Activated gamma-delta T cell (primary cell): ENCODE measurements around the gene BCKDHA.
A peak's percentile ranks its signal among the peaks of the same experiment; 100 is the strongest.
"Not testable (repeated sequence)": the region's sequence is repeated elsewhere in the genome, so short reads cannot be mapped to it uniquely, and the experiment has no call there.

Source experiments
- DNase-seq: peaks from one replicate; lab custom pipeline; 2025; lab: John Stamatoyannopoulos, UW

Gene BCKDHA

DNA sequence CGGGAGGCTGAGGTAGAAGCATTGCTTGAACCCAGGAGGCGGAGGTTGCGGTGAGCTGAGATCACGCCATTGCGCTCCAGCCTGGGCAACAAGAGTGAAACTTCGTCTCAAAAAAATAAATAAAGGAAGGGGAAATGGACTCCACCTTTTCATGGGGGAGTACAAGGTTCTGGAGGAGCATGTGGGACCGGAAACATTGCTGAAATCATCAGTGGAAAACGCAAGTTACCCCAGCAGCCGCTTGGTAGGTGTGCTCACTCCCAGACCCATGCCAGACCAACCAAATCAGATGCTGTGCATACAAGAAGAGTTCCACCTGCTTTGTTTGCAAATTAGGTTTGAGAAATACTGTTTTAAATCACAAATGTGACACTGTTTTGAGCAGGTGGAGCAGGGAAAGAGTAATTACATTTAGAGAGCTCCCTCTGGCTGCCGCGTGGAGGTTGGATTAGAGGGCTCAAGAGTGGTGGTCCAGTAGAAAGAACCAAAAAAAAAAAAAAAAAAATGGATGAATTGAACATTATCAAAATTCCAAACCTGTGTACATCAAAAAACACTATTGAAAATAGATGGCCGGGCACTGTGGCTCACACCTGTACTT lies 50.2 kb downstream of the BCKDHA start:
- no peak for DNase-seq

GRCh38 chr19:41449079-41449864 lies 51.7 kb downstream of the BCKDHA start:
- DNase-seq = peak; percentile 28

DNA sequence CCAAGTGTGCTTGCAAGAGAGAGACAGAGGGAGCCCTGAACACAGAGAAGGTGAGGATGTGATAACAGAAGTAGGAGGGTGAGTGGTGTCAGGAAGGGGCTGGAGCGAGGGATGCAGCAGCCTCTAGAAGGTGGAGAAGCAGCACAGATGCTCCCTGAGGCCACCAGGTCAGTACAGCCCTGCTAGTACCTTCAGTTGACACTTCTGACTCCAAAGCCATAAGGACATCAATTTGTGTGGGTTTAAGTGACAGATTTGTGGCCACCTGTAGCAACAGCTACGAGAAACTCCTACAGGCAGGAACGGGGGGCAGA lies 52.2 kb downstream of the BCKDHA start:
- DNase-seq = no peak

- no peak for DNase-seq
Observed at GRCh38 chr19:41452584-41453275, 55.1 kb downstream of the BCKDHA start.

- no peak for DNase-seq
Observed at GRCh38 chr19:41455936-41456335, 58.3 kb downstream of the BCKDHA start.

DNA sequence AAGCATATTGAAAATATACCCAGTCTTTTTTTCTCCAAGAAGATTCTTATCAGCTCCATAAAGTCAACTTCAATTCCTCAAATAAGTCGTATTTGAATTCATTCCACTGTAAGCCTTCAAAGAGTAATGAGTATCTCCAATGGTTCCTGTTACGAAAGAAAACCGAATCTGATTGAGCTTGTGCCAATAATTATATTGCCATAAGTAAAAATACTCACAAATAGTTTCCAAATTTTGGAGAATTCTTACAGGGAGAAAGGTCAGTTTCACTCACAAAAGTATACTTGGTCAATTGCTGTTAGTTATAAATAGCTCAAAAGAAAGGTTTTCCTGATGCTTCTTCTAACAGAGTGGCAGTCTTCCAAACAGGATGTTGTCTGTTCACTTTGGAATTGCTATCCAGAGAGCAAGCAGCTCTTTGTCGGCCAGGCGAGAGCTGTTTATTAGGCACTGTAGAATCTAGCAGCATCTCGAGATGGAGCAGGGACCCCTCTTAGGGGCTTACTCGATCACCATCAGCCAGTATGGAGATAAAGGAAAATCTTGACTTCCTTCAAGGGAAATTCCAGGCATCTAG lies 58.8 kb downstream of the BCKDHA start:
- DNase-seq = no peak

- no peak for DNase-seq
Observed at GRCh38 chr19:41457241-41457640, 59.6 kb downstream of the BCKDHA start.

DNA sequence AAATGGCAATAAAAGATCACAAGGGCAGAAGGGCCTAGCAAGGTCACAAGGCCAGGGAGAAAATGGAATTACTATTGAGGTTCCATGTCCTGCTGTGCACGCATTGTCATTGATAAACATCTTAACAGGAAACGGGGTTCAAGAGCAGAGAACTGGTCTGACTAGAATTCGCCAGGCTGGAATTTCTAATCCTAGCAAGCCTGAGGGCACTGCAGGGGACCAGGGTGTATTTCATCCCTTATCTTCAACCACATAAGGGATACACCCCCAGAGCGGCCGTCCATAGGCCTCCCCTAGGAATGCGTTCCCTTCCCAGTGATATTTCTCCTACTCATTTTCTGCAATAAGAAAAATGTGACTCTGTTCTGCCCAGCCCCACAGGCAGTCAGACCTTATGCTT lies 64.9 kb downstream of the BCKDHA start:
- no peak for DNase-seq

DNA sequence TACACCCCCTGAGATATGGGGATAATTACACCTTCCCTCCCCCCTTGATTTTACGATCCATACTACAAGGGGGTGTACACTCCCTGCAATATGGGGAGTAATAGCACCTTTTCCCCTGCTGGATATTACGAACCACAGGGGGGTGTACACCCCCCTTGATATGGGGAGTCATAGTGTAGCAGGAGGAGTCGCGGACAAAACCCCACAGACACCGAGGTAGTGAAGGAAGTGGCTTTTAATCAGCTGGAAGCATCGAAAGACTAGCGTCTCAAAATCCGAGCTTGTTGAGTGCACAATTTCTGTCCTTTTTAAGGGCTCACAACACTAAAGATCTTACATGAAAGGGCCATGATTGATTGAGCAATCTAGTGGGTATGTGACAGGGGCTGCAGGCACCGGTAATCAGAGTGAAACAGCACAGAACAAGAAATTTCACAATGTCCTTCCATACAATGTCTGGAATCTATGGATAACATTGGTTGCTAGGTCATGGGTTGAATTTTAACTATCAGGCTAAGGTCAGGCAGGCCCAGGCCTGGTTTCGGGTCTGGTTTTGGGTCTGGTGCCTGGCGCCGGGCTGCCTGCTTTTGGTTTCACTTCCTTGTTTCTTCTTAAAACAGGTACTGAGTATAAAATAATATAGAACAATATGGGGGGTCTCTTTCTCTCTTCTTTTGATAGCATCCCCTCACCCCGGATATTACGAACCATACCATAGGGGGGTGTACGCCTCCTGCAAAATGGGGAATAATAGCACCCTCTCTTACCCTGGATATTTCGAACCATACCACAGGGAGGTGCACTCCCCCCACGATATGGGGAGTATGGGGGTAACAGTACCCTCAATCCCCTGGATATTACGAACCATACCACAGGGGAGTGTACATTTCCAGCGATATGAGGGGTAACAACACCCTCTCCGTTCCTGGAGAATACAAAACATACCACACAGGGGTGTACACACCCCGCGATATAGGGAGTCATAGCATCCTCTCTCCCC lies 65.9 kb downstream of the BCKDHA start:
- DNase-seq = not testable (repeated sequence)
